GM18858 (cell line): Measurements from ENCODE around the gene NUP54.
A peak's percentile ranks its signal among the peaks of the same experiment; 100 is the strongest.

ENCODE experiments used
- ATAC-seq: cut with Tn5 transposase; IDR thresholded peaks from one replicate; pipeline ENCODE4 v1.9.1; 2021; ENCODE audit not compliant: unreplicated experiment

The NUP54 gene

DNA sequence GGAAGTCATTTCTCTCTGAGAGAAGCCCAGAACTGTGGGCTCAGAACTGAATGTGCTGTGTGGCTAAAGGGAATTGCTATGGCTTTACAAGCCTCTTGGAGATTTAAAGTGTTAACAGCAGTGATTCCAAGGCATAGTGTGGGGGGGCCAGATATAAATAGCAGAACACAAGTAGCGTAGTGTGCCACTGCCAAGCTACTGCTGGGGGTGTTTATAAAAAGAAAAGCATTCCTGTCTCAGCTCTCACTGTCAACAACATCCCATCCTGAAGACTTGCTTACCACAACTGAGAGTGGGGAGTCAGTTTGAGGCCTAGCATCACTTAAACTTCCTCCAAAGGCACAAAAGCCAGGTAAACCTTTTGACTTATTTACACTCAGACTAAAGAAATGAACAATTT, 73.7 kb downstream of the NUP54 start, which contains the start of gene ART3:
ART3 (plus strand) TSS at position 242 of the 400 bp plus-strand sequence. CDS start 1,181 bp downstream, outside the sequence.
- ATAC-seq: no peak

- ATAC-seq: no peak
Measured at GRCh38 chr4:76072760-76073159, 75.4 kb downstream of the NUP54 start.

GRCh38 chr4:76067652-76068286, 80.4 kb downstream of the NUP54 start:
- ATAC-seq: peak; percentile 62

DNA sequence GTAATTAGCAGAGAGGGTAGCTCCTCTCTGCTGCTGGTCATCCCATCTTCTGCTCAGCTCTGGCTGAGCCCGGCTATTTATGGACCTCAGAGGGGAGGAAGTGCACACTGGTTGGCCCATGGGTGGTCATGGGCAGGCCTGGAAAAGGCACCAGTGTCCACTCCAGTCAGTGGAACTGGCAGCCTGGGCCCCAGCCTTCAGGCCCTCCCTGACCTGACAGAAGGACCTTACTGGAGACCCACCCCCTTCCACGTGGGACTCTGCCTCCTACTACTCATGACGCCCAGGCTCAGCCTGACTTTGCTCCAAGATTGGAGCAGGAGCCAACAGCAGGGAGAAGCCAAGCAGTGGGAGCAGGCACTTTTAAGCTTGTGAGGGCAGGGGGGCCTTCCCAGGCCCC, 81.7 kb downstream of the NUP54 start:
- no peak for ATAC-seq
